GM21723 (cell line): ENCODE measurements around the gene PPP6C.
A peak's percentile ranks its signal among the peaks of the same experiment; 100 is the strongest.
"Not testable (repeated sequence)": the region's sequence is repeated elsewhere in the genome, so short reads cannot be mapped to it uniquely, and the experiment has no call there.

ENCODE experiments used
- ATAC-seq: cut with Tn5 transposase; IDR thresholded peaks from one replicate; pipeline ENCODE4 v1.9.1; 2021; ENCODE audit warnings: mild to moderate bottlenecking, moderate library complexity; ENCODE audit not compliant: unreplicated experiment

Gene PPP6C

DNA sequence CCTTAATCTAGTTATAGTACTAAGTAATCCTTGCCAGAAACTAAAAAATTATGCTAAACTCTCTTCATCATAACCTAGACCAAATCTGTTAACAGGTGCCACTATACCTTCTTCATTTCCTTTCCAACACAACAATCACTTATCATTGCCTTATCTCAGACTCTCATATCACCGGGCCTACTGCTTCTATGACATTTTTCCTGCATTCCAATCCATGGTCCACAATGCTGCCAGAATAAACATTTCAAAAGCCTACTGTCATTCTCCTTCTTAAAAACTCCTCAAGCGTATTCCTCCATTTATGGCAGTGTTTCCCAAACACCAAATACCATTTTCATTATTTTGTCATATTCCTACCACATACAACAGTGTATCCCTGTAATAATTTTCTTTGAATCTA, 6.5 kb downstream of the PPP6C start:
- ATAC-seq = no peak

DNA sequence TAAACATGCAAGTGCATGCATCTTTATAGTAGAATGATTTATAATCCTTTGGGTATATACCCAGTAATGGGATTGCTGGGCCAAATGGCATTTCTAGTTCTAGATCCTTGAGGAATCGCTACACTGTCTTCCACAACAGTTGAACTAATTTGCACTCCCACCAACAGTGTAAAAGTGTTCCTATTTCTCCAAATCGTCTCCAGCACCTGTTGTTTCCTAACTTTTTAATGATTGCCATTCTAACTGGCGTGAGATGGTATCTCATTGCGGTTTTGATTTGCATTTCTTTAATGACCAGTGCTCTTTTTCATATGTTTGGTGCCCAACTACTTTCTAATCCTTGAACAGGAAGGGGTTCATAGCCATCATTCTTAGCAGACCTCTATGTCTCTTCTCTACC, 7.8 kb downstream of the PPP6C start:
- not testable (repeated sequence) for ATAC-seq

DNA sequence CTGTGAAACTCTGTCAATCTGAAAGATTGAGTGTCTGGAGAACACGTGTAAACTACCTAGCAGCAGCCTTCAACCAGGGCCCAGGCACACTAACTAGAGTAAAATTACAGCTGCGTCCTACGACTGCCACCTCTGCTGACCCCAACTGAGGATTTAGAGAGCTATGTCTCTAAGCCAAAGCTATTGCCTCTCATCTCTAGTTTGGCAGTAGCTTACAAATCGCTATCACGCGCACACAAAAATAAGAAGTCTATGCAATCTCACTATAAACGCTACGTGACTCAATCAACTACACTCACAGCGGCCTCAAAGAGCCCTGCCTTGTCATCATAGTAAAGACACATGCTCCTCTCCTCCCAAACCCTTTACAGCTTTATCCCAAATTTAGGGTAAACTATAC, 8.7 kb downstream of the PPP6C start:
- no peak for ATAC-seq

DNA sequence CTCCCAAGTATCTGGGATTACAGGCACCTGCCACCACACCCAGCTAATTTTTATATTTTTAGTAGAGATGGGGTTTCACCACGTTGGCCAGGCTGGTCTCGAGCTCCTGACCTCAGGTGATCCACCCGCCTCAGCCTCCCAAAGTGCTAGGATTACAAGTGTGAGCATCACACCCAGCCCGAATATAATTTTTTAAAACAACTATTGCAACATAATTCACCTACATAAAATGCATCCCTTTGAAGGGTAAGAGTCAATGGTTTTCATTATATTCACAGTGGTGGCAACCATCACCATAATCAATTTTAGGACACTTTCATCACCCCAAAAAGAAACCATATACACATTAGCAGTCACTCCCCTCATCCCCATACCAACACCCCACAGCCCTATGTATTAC, 9.8 kb downstream of the PPP6C start:
- ATAC-seq = not testable (repeated sequence)

DNA sequence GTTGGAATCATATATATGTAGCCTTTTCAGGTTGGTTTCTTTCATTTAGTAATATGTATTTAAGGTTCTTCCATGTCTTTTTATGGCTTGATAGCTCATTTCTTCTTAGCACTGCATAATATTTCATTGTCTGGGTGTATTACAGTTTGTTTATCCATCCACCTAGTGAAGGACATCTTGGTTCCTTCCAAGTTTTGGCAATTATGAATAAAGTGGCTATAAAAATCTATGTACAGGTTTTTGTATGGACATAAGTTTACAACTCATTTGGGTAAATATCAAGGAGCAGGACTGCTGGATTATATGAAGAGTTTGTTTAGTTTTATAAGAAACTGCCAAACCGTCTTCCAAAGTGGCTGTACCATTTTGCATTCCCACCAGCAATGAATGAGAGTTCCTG, 11.7 kb downstream of the PPP6C start:
- ATAC-seq = no peak

DNA sequence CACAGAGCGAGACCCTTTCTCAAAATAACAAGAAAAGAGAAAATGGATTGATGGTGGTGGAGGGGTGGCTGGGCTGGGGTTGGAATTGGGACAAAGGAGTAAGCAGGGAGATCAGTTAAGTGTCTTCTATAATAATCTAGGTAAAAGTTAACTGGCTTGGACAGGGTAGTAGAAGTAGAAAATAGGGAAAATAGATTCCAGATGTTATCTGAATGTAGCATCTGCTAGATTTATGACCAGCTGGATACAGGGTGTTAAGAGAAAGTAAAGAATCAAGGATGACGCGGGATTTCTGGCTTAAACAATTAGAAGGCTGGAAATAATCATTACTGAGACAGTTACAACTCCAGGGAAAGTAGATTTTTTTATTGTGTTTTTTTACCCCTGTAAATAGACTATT, 13.0 kb downstream of the PPP6C start:
- ATAC-seq = no peak

DNA sequence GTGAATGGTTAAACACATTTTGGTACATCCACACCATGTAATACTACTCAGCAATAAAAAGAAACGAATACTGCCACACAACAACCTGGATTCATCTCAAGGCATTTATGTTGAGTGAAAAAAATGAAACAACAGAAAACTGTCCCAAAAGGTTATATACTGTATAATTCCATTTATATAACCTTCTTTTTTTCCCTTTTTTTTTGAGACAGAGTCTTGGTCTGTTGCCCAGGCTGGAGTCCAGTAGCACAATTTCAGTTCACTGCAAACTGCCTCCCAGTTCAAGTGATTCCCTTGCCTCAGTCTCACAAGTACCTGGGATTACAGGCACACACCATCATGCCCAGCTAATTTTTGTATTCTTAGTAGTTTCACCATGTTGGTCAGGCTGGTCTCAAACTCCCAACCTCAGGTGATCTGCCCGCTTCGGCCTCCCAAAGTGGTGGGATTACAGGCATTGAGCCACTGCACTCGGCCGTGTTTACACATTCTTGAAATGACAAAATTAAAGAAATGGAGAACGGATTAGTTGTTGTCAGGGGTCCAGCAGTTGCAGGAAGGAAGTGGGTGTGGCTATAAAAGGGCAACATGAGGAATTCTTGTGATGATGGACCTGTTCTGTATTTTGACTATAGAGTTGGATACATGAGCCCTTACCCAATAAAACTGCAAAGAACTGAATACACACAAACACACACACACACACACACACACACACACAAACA, 17.4 kb downstream of the PPP6C start:
- ATAC-seq = no peak

DNA sequence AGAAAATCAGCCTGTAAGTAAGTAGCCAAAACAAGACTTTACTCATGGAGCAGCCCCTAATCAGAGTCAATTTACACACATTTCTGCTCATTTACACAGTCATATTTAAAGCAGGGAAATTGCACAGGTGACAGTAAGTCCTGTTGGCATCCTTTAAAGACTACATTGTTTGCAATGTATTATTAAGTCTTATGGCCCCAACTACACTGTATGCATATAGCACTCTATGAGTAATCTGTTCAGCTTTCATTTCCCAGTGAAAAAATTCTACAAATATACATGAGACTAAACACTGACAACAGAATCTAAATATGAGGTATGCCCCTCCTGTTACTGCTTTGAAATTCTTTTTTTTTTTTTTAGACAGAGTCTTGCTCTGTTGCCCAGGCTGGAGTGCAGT, 19.7 kb downstream of the PPP6C start:
- ATAC-seq = no peak

DNA sequence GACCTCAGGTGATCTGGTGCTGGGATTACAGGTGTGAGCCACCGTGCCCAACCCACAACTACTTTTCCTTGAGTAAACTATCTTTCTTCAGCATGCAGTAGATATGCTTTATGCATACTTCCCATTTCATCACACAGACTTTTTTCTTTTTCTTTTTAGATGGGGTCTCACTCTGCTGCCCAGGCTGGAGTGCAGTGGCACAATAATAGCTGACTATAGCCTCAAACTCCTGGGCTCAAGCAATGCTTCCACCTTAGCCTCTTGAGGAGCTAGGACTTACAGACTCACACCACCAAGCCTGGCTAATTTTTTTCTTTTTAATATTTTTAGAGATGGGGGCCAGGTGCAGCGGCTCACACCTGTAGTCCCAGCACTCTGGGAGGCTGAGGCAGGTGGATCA, 22.8 kb downstream of the PPP6C start:
- no peak for ATAC-seq

DNA sequence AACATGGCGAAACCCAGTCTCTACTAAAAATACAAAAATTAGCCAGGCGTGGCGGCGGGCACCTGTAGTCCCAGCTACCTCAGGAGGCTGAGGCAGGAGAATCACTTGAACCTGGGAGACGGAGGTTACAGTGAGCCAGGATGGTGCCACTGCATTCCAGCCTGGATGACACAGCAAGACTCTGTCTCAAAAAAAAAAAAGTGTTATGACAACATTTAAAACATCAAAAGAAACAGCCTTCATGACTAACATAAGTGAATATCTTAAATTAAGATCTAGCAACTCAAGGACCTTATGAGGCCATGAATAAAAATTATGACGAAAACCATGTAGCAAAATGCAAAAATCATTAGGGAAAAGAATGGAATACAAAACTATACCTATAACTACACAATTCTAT, 26.7 kb downstream of the PPP6C start:
- ATAC-seq = not testable (repeated sequence)

DNA sequence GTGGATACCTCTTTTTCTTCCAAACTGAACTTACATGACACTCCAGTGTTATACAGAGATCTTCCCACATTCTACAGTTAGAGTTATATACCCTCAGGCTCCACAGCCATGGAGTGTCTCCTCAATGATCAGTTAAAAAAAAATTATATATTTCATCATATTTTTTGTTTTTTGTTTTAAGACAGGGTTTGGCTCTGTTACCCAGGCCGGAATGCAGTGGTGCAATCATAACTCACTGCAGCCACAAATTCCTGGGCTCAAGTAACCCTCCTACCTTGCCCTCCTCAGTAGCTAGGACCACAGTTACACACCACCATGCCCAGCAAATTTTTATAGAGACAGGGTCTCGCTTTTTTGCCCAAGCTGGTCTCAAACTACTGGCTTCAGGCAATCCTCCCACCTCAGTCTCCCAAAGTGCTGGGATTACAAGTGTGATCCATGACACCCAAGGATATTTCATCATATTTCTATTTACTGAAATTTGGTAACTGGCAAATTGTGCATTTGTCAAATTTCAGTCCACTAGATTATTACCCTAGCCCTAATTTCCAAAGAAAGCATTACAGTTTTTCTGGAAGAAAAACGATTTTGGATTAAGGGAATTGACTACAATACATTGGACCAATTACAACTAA, 28.2 kb downstream of the PPP6C start:
- ATAC-seq = no peak

DNA sequence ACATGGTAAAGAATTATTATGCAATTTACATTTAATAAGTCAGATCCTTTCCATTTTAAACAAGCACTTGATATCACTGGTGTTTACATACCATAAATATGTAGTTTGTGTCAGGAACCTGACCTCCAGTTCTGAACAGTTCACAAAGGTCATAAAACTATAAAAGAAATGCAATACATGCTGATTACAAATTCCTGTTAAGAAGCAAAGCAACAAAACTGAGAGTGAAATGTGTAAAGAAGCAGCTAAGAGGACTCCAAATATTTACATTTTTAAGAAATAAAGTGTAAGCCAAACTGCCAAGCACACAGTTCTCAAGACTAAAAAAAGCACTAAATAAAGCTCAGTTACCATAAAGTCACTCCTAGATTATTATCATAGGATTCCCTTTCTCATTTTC, 28.9 kb downstream of the PPP6C start:
- no peak for ATAC-seq

DNA sequence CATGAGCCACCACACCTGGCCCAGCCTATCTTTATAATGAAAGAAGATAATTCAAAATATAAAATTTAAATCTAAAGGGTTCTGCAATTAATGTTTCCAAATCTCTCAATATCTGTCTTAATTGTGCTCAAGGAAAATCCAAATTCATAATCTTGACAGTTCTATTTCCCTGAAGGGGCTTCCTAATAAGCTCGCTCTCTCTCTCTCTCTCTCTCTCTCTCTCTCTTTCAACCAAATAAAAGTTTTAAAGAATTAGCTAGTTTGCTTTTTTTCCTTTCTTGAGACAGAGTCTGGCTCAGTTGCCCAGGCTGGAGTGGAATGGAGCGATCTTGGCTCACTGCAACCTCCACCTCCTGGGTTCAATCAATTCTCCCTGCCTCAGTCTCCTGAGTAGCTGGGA, 33.1 kb downstream of the PPP6C start:
- ATAC-seq = no peak

DNA sequence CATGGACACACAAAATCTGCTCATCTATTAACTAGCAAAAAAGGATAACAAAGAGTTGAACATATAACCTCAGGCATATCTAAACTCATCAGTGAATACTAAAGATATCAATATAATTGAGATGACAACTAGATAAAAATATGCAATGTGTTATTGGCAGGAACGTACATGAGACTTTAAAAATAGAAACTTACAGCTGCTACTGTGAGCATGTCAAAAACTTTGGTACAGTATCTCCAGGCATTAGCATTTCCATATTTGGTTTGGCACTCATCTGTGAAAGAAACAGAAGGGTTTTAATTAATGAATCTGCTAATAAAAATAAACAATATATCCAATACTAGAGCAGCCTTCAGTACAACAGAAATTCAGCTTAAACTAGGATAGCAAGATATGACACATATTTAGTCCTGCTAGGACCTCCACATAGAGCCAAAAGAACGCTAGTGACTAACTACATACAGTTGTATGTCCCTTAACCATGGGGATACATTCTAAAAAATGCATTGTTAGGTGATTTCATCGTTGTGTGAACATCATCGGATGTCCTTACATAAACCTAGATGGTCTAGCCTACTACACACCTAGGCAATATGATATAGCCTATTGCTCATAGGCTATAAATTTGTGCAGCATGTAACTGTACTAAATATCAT, 35.8 kb downstream of the PPP6C start:
- ATAC-seq = no peak

DNA sequence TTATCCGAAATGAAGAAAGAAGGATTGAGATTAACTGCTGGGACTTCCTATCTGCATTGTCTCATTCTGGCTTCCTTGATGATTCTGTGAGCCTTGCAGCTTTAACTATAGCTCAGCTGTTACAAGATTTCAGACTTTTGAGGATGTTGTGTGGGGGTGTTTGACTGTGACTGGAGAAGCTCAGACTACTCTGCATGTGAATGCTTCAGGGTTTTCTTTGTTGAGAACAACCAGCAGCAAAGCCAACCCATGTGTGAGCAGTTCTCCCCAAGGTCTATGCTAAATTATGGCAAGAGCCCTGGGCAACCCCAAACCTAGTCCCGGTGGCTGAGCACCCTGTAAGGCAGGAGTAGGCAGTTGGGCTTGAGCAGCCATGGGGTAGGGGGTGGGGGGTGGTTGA, 37.9 kb downstream of the PPP6C start:
- no peak for ATAC-seq

DNA sequence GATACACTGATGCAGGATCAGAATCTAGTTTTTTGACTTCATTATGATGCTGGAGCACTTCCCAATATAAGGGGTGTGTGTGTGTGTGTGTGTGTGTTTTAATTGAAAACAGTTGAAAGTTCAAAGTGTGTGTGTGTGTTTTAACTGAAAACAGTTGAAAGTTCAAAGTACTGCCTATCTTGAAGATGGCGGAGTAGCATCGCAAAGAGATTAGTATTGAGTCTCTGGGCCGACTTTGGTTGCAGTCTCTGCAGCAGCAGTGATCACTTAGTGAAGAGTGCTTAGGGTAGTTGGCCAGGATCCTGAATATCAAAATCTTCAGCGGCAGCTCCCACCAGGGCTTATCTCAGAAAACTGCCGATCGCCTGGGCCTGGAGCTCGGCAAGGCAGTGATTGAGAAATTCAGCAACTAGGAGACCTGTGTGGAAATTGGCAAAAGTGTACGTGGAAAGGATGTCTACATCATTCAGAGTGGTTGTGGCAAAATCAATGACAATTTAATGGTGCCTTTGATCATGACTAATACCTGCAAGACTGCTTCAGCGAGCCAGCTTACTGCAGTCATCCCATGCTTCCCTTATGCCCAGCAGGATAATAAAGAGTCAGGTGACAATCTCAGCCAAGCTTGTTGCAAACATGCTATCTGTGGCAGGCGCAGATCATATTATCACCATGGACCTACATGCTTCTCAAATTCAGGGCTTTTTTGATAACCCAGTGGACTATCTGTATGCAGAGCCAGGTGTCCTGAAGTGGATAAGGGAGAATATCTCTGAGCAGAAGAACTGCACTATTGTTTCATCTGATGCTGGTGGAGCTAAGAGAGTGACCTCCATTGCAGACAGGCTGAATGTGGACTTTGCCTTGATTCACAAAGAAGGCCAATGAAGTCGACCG, 39.0 kb downstream of the PPP6C start:
- no peak for ATAC-seq

DNA sequence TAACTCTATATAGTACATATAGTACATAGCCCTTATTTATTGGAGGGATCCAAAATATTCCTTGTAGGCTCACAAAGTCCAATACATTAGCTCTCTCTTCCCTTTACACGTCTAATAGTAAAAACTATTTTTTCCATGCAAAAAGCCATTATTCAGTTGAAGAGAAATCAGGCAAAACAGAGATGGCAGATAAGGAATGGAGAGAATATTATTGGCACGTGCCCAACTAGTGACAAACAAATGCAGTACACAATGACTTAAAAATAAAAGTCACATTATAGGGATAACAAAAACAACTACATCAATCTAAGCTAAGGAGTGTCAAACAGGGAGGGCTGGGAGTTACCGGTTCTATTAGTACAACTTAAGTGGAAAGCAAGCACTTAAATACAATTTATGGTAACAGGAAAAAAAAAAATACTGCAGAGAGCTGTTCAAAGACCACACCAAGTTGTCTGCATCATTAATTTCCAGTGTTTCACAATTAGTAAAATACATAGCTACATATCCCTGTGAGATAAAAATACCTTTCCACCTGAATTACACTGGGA, 42.1 kb downstream of the PPP6C start:
- ATAC-seq = no peak

DNA sequence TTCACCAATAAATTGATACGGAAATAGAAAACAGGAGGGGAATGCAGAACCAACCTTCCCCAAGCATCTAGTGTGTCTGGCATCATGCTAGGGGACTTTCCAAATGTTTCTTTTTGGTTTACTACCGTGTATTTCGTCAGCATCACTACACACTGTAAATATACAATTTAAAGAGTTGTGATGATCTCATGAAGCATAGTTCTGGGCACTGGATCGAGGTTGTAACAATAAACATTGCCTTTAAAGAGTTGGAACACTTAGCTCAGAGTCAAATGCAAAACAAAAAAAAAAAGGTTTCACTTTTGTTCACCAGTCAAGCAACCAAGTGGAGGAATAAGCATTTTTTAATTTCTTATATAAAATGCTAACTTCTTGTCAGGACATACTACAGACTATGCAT, 43.4 kb downstream of the PPP6C start:
- ATAC-seq = no peak

DNA sequence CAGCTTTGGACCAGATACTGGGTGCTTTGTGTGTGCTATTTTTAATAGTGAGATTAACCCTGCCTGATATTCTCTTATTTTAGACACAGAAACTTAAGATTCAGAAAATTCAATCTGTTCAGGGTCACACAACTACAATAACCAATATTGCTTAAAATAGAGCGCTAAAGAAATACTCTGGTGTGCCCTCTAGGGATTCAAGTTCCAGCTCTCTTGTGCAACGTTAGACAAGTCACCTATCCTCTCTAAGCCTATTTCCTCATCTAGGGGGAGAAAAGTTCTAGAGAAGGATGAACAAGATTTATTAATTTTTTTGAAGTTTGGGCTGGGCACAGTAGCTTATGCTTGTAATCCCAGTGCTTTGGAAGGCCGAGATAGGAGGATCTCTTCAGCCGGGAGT, 44.2 kb downstream of the PPP6C start:
- no peak for ATAC-seq

DNA sequence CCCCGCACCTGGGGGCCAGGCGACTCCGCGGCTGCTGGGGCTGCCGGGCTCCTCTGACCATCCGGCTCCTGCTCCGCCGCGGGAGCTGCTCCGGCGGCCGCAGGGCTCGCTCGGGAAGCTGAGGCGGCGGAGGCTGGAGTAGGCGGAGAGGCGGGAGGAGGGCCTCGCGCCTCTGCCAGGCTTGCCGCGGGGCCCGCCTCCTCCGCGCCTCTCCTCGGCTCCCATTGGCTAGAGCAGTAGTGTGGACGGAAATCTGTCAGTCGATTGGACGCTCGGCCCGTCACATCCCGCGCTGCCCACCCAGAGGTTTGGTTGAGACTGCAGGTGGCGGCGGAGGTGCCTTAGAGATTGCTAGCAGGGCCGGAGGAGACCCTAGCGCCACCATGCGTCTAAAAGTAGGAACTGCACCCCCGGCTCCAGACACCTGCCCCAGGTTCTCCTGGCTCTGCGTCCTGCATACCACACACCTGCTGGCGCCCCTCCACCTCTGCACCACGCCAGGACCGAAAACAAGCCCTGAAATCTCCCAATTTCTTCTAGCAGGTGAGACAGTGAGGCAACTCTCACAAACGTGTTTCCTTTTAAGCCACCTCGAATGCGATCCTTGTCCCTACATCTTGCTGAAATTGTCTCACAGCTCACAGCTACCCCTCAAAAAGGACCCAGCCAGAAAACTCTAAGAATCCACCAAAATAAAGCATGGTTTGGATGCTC, 46.1 kb downstream of the PPP6C start, which contains the start of gene SCAI:
Gene SCAI (minus strand): TSS at position 152 of the 714 bp plus-strand sequence. CDS start 91 bp downstream, at position 61.
- peak; percentile 98 for ATAC-seq
